PC-3 (cell line): ENCODE data around the gene DNAJC11. TPM values are rescaled to one million over a fixed set of nuclear protein-coding genes. Genes with fewer than 3 reads are reported as not detected.

Experiments used
- ATAC-seq: fragments of 200-7000 bp; cut with Tn5 transposase; 2 replicates; pipeline ENCODE4 v1.9.1; 2020; ENCODE audit warnings: mild to moderate bottlenecking, moderate library complexity
- BruUV-seq: library from RNA; stranded (reverse); fragments of 400-500 nt; replicated peaks from 2 replicates; lab custom pipeline; 2021; lab: Mats Ljungman, UMichigan
- CTCF ChIA-PET: fragments of 300-600 bp; sonication (Branson Sonifier 250); formaldehyde crosslinking; loops from one replicate; lab custom pipeline; 2022; ENCODE audit warnings: antibody characterized with exemption; lab: Charles Lee
- POLR2A ChIA-PET: fragments of 300-600 bp; sonication (Branson Sonifier 250); formaldehyde crosslinking; loops from one replicate; lab custom pipeline; 2022; ENCODE audit warnings: antibody characterized with exemption; ENCODE audit not compliant: unreplicated experiment; lab: Charles Lee
- DNase-seq: peaks from one replicate; pipeline ENCODE4 v3.0.0-alpha.2; 2015
- H2AFZ ChIP-seq: fragments of 300-600 bp; sonication (generic); 2 replicates; pipeline ENCODE4 v1.6.0; 2016; ENCODE audit warnings: antibody characterized with exemption, low read length
- H3F3A ChIP-seq: fragments of 300-600 bp; sonication (generic); one replicate; pipeline ENCODE4 v1.6.0; 2017; ENCODE audit warnings: antibody characterized with exemption, low read length, control low read depth, mild to moderate bottlenecking; ENCODE audit not compliant: unreplicated experiment
- H3K27ac ChIP-seq: fragments of 300-600 bp; sonication (generic); 2 replicates; pipeline ENCODE4 v1.5.1; 2016; ENCODE audit warnings: mild to moderate bottlenecking, low read length
- H3K27me3 ChIP-seq: fragments of 300-600 bp; sonication (generic); 2 replicates; pipeline ENCODE4 v1.6.1; 2016; ENCODE audit warnings: low read length, mixed read lengths
- H3K36me3 ChIP-seq: fragments of 300-600 bp; sonication (generic); 2 replicates; pipeline ENCODE4 v1.6.1; 2016; ENCODE audit warnings: low read depth, mixed run types, low read length, mixed read lengths
- H3K4me1 ChIP-seq: fragments of 300-600 bp; sonication (generic); 2 replicates; pipeline ENCODE4 v1.5.1; 2016; ENCODE audit warnings: low read length; ENCODE audit not compliant: insufficient read depth
- H3K4me2 ChIP-seq: fragments of 300-600 bp; sonication (generic); 2 replicates; pipeline ENCODE4 v1.6.0; 2016; ENCODE audit warnings: low read length
- H3K4me3 ChIP-seq: fragments of 300-600 bp; sonication (generic); 2 replicates; pipeline ENCODE4 v1.5.1; 2016; ENCODE audit warnings: mild to moderate bottlenecking, low read length, mixed read lengths
- H3K79me2 ChIP-seq: fragments of 300-600 bp; sonication (generic); 2 replicates; pipeline ENCODE4 v1.6.1; 2017; ENCODE audit warnings: low read length, mixed read lengths
- H3K9ac ChIP-seq: fragments of 300-600 bp; sonication (generic); 2 replicates; pipeline ENCODE4 v1.6.0; 2016; ENCODE audit warnings: mild to moderate bottlenecking, low read length
- H3K9me2 ChIP-seq: fragments of 300-600 bp; sonication (generic); replicated peaks from 2 replicates; pipeline ENCODE4 v1.6.1; 2016; ENCODE audit warnings: mixed run types, low read length, mixed read lengths
- H3K9me3 ChIP-seq: fragments of 300-600 bp; sonication (generic); 2 replicates; pipeline ENCODE4 v1.6.1; 2016; ENCODE audit warnings: low read length, mixed read lengths
- H4K20me1 ChIP-seq: fragments of 300-600 bp; sonication (generic); 2 replicates; pipeline ENCODE4 v1.6.1; 2016; ENCODE audit warnings: low read length, mixed read lengths
- EZH2 ChIP-seq: fragments of 300-600 bp; sonication (generic); IDR thresholded peaks from one replicate; pipeline ENCODE4 v1.6.1; 2017; ENCODE audit warnings: antibody characterized with exemption, mild to moderate bottlenecking, low read length; ENCODE audit not compliant: unreplicated experiment
- EZH2phosphoT487 ChIP-seq: fragments of 300-600 bp; sonication (generic); IDR thresholded peaks from 2 replicates; pipeline ENCODE4 v1.6.1; 2018; ENCODE audit warnings: mild to moderate bottlenecking, antibody characterized with exemption, low read length, borderline replicate concordance
- intact Hi-C: fragments of 100-400 bp; cut with micrococcal nuclease; formaldehyde crosslinking; loops from 2 replicates; pipeline ENCODE4 v1.9.0; 2023
- total RNA-seq: library from RNA; depleted of rRNA; stranded (reverse); fragments of >200 nt; gene quantifications from 2 replicates; pipeline ENCODE4 v1.2.3, GENCODE V29; 2014
- TF ChIP-seq, protein P1 (sequence below): fragments of 300-600 bp; sonication (generic); conservative IDR thresholded peaks from 2 replicates; pipeline ENCODE4 v1.5.1; 2017; ENCODE audit warnings: antibody characterized with exemption, low read depth, mild to moderate bottlenecking, low read length

Gene DNAJC11
- total RNA-seq, 1 experiment from 2014 or later: 105 TPM

DNA sequence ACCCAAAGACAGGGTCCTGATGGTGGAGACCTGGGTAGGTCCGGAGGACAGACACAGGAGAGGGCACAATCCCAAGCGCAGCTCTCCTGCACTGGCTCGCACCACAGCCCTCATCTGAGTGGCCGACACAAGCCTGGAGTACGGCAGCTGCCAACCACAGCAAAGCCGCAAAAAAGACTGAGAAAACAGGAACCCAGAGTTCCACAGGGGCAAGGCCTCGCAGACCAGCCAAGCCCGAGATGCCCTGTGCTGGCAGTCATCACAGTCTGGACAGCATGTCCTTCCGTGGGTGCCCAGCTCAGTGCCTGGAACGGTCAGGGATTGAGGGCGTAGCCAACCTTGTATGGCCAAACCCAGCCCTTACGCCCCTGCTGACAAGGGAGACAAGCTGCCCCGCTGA is 110.4 kb downstream of the DNAJC11 start:
- Histone ChIP-seq H3K27ac (no peak overlapping the region), H3K9me2 (no peaks in the 10 kb centered on the region), H3K4me1 (peaks cover 9% of the 10 kb centered on the region), H3K9ac (no peak overlapping the region), H4K20me1 (peaks cover 41% of the 10 kb centered on the region), H3K79me2 (peaks cover 20% of the 10 kb centered on the region), H3F3A (no peaks in the 10 kb centered on the region), H3K4me3 (no peak overlapping the region), H3K36me3 (peaks cover 61% of the 10 kb centered on the region), H2AFZ (no peak overlapping the region), H3K4me2 (no peak overlapping the region), H3K27me3 (no peaks in the 10 kb centered on the region), H3K9me3 (no peaks in the 10 kb centered on the region)
- DNase-seq: no peak
- intact Hi-C loops: no loop called here
- ChIA-PET POLR2A (no interaction called here), CTCF (no interaction called here)
- TF ChIP-seq, protein P1, sequence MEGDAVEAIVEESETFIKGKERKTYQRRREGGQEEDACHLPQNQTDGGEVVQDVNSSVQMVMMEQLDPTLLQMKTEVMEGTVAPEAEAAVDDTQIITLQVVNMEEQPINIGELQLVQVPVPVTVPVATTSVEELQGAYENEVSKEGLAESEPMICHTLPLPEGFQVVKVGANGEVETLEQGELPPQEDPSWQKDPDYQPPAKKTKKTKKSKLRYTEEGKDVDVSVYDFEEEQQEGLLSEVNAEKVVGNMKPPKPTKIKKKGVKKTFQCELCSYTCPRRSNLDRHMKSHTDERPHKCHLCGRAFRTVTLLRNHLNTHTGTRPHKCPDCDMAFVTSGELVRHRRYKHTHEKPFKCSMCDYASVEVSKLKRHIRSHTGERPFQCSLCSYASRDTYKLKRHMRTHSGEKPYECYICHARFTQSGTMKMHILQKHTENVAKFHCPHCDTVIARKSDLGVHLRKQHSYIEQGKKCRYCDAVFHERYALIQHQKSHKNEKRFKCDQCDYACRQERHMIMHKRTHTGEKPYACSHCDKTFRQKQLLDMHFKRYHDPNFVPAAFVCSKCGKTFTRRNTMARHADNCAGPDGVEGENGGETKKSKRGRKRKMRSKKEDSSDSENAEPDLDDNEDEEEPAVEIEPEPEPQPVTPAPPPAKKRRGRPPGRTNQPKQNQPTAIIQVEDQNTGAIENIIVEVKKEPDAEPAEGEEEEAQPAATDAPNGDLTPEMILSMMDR: no peak
- TF ChIP-seq EZH2phosphoT487 (no peak), EZH2 (no peak)
- BruUV-seq: no TSS peak
- ATAC-seq: no peak

DNA sequence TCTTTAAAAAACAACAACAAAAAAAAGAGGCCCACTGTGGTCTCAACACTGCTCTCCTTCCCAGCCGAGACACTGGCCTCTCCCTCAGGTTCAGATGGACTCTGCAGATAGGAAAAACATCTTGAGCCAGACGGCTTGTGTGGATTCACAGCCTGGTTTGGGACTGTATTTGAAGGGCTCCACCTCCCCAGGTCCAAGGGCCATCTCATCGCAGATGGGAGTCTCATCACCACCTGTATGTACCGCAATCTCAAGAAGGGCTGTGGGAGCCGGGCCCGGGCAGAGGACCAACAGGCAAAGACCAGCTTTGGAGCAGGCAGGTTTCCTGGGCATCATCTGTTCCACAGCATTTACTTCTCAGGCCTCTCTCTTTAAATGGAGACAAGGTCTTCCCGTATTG is 111.6 kb downstream of the DNAJC11 start:
- no peak overlapping the region for H2AFZ ChIP-seq
- no peak for DNase-seq
- H3K4me2 ChIP-seq: no peak overlapping the region
- H3K4me1 ChIP-seq: peaks cover 9% of the 10 kb centered on the region
- POLR2A ChIA-PET: no interaction called here
- peaks cover 8% of the 10 kb centered on the region; the same call in 1 of the 2 replicates for H3K79me2 ChIP-seq
- no peak for ATAC-seq
- no peaks in the 10 kb centered on the region for H3F3A ChIP-seq
- H3K36me3 ChIP-seq: peaks cover 49% of the 10 kb centered on the region
- H3K27me3 ChIP-seq: no peaks in the 10 kb centered on the region
- TF ChIP-seq EZH2 (no peak), EZH2phosphoT487 (no peak)
- TF ChIP-seq, protein P1: no peak
- H3K27ac ChIP-seq: no peak overlapping the region
- H3K4me3 ChIP-seq: no peak overlapping the region
- no TSS peak for BruUV-seq
- no peaks in the 10 kb centered on the region for H3K9me3 ChIP-seq
- CTCF ChIA-PET: no interaction called here
- H3K9ac ChIP-seq: no peak overlapping the region
- H4K20me1 ChIP-seq: peaks cover 30% of the 10 kb centered on the region; the same call in 1 of the 2 replicates
- intact Hi-C loops: no loop called here
- no peaks in the 10 kb centered on the region for H3K9me2 ChIP-seq

DNA sequence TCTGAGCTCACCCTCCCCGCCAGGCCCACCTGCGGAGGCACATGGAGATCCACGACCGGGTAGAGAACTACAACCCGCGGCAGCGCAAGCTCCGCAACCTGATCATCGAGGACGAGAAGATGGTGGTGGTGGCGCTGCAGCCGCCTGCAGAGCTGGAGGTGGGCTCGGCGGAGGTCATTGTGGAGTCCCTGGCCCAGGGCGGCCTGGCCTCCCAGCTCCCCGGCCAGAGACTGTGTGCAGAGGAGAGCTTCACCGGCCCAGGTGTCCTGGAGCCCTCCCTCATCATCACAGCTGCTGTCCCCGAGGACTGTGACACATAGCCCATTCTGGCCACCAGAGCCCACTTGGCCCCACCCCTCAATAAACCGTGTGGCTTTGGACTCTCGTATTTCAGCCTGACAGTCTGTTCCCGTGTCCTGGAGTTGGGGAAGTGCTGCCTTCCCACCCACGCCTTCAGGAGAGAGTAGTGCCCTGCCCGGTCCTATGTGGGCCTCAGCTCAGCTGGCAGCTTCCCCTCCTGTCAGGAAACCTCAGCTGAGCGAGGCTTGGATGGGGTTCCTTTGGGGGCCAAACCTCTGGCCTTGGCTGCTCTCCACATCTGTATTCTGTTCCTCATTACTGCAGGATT is 112.6 kb downstream of the DNAJC11 start:
- ATAC-seq: no peak

More for the DNA sequence above, 112.6 kb downstream of the DNAJC11 start:
- no peak for DNase-seq
- no peak overlapping the region for H2AFZ ChIP-seq
- TF ChIP-seq EZH2phosphoT487 (no peak), EZH2 (no peak)
- TF ChIP-seq, protein P1: no peak
- intact Hi-C loops: no loop called here
- peaks cover 12% of the 10 kb centered on the region; the same call in 1 of the 2 replicates for H3K79me2 ChIP-seq
- ChIA-PET POLR2A (no interaction called here), CTCF (no interaction called here)
- no peak overlapping the region for H3K9ac ChIP-seq
- BruUV-seq: no TSS peak
- no peak overlapping the region for H3K4me3 ChIP-seq
- no peaks in the 10 kb centered on the region for H3K9me2 ChIP-seq
- peaks cover 26% of the 10 kb centered on the region; the same call in 1 of the 2 replicates for H4K20me1 ChIP-seq
- H3K27me3 ChIP-seq: no peaks in the 10 kb centered on the region
- H3K4me2 ChIP-seq: no peak overlapping the region
- H3F3A ChIP-seq: no peaks in the 10 kb centered on the region
- peaks cover 42% of the 10 kb centered on the region for H3K36me3 ChIP-seq
- H3K27ac ChIP-seq: no peak overlapping the region
- H3K9me3 ChIP-seq: no peaks in the 10 kb centered on the region
- H3K4me1 ChIP-seq: peaks cover 9% of the 10 kb centered on the region
